H9 (cell line): Measurements from ENCODE around the gene SLC16A10. TPM values are rescaled to one million over a fixed set of nuclear protein-coding genes. Genes with fewer than 3 reads are reported as not detected.

Experiments
- DNase-seq: peaks from one replicate; pipeline ENCODE4 v3.0.0-alpha.2; 2017
- H2AFZ ChIP-seq: one replicate; pipeline ENCODE4 v1.6.1; 2013; ENCODE audit warnings: mild to moderate bottlenecking, low read length, control low read depth, moderate library complexity
- H2AK5ac ChIP-seq: 2 replicates; pipeline ENCODE4 v1.6.1; 2013; ENCODE audit warnings: low read length, control low read depth, mixed read lengths; ENCODE audit not compliant: insufficient read length
- H2BK120ac ChIP-seq: one replicate; pipeline ENCODE4 v1.6.1; 2013; ENCODE audit warnings: low read depth, mild to moderate bottlenecking, low read length, control low read depth, inconsistent platforms; ENCODE audit not compliant: poor library complexity, severe bottlenecking
- H2BK12ac ChIP-seq: 2 replicates; pipeline ENCODE4 v1.6.1; 2013; ENCODE audit warnings: low read length, control low read depth, mixed read lengths, low read depth; ENCODE audit not compliant: insufficient read length
- H2BK15ac ChIP-seq: 2 replicates; pipeline ENCODE4 v1.6.1; 2013; ENCODE audit warnings: low read depth, low read length, control low read depth
- H2BK20ac ChIP-seq: one replicate; pipeline ENCODE4 v1.6.1; 2013; ENCODE audit warnings: low read depth, mild to moderate bottlenecking, low read length, control low read depth, inconsistent platforms; ENCODE audit not compliant: poor library complexity, severe bottlenecking
- H2BK5ac ChIP-seq: 2 replicates; pipeline ENCODE4 v1.6.1; 2013; ENCODE audit warnings: low read length, control low read depth, mixed read lengths; ENCODE audit not compliant: insufficient read length
- H3K14ac ChIP-seq: 2 replicates; pipeline ENCODE4 v1.6.1; 2013; ENCODE audit warnings: low read length, control low read depth; ENCODE audit not compliant: insufficient read depth
- H3K18ac ChIP-seq: 2 replicates; pipeline ENCODE4 v1.6.1; 2013; ENCODE audit warnings: low read depth, mild to moderate bottlenecking, mixed read lengths, low read length, control low read depth; ENCODE audit not compliant: insufficient read length
- H3K23ac ChIP-seq: 2 replicates; pipeline ENCODE4 v1.6.1; 2013; ENCODE audit warnings: low read length, control low read depth, mixed read lengths, low read depth; ENCODE audit not compliant: insufficient read length
- H3K23me2 ChIP-seq: 2 replicates; pipeline ENCODE4 v1.6.1; 2013; ENCODE audit warnings: low read depth, mild to moderate bottlenecking, mixed read lengths, low read length, control low read depth; ENCODE audit not compliant: insufficient read length, poor library complexity, severe bottlenecking
- H3K27ac ChIP-seq: 2 replicates; pipeline ENCODE4 v1.5.1; 2013; ENCODE audit warnings: low read length, control low read depth, mixed read lengths, low read depth; ENCODE audit not compliant: insufficient read length
- H3K27me3 ChIP-seq: 2 replicates; pipeline ENCODE4 v1.6.1; 2013; ENCODE audit warnings: low read length, control low read depth, inconsistent platforms; ENCODE audit not compliant: insufficient read depth
- H3K4ac ChIP-seq: 2 replicates; pipeline ENCODE4 v1.6.1; 2013; ENCODE audit warnings: low read depth, mild to moderate bottlenecking, control low read depth, inconsistent platforms, low read length, moderate library complexity
- H3K4me1 ChIP-seq: 2 replicates; pipeline ENCODE4 v1.6.1; 2013; ENCODE audit warnings: low read length, control low read depth, inconsistent platforms; ENCODE audit not compliant: insufficient read depth
- H3K4me2 ChIP-seq: 2 replicates; pipeline ENCODE4 v1.6.1; 2013; ENCODE audit warnings: low read length, control low read depth, mixed read lengths; ENCODE audit not compliant: insufficient read length, insufficient read depth
- H3K56ac ChIP-seq: 2 replicates; pipeline ENCODE4 v1.6.1; 2013; ENCODE audit warnings: low read depth, mild to moderate bottlenecking, mixed read lengths, low read length, control low read depth; ENCODE audit not compliant: insufficient read length
- H3K79me1 ChIP-seq: 2 replicates; pipeline ENCODE4 v1.6.1; 2013; ENCODE audit warnings: low read depth, mild to moderate bottlenecking, moderate library complexity, low read length, control low read depth, inconsistent platforms; ENCODE audit not compliant: insufficient read depth, poor library complexity, severe bottlenecking
- H3K79me2 ChIP-seq: 2 replicates; pipeline ENCODE4 v1.6.1; 2013; ENCODE audit warnings: low read length, control low read depth, inconsistent platforms; ENCODE audit not compliant: insufficient read depth
- H3K9ac ChIP-seq: 2 replicates; pipeline ENCODE4 v1.6.1; 2013; ENCODE audit warnings: low read length, control low read depth, mixed read lengths; ENCODE audit not compliant: insufficient read length; ENCODE audit errors: extremely low read depth
- H3K9me3 ChIP-seq: one replicate; pipeline ENCODE4 v1.6.1; 2013; ENCODE audit warnings: low read depth, low read length, inconsistent platforms; ENCODE audit not compliant: control insufficient read depth
- H3T11ph ChIP-seq: one replicate; pipeline ENCODE4 v1.6.1; 2013; ENCODE audit warnings: mild to moderate bottlenecking, low read length, control low read depth, inconsistent platforms
- H4K20me1 ChIP-seq: one replicate; pipeline ENCODE4 v1.6.1; 2013; ENCODE audit not compliant: control insufficient read depth, insufficient read length, insufficient read depth
- H4K5ac ChIP-seq: 2 replicates; pipeline ENCODE4 v1.6.1; 2013; ENCODE audit warnings: low read depth, mild to moderate bottlenecking, mixed read lengths, low read length, control low read depth; ENCODE audit not compliant: insufficient read length
- H4K8ac ChIP-seq: replicated peaks from 2 replicates; pipeline ENCODE4 v1.6.1; 2013; ENCODE audit warnings: low read length, control low read depth, mixed read lengths, low read depth; ENCODE audit not compliant: insufficient read length
- H4K91ac ChIP-seq: 2 replicates; pipeline ENCODE4 v1.6.1; 2013; ENCODE audit warnings: low read depth, mild to moderate bottlenecking, moderate library complexity, mixed read lengths, low read length, control low read depth; ENCODE audit not compliant: insufficient read length
- H3K27ac Mint-ChIP-seq, 3 experiments: 2 replicates in 2 of 3; 3 replicates in 1 of 3; pipeline ENCODE4 v1.8.0; 2020 to 2021; ENCODE audit warnings: mixed read lengths in 3 of 3, mild to moderate bottlenecking in 1 of 3, moderate library complexity in 1 of 3
- H3K27me3 Mint-ChIP-seq: 2 replicates; pipeline ENCODE4 v1.8.0; 2021; ENCODE audit warnings: low read depth, mild to moderate bottlenecking, moderate library complexity, mixed read lengths
- H3K36me3 Mint-ChIP-seq, 3 experiments: 2 replicates in 2 of 3; 3 replicates in 1 of 3; pipeline ENCODE4 v1.8.0; 2020 to 2021; ENCODE audit warnings: low read depth in 3 of 3, mixed read lengths in 3 of 3; ENCODE audit not compliant: insufficient read depth in 1 of 3
- H3K4me1 Mint-ChIP-seq, 2 experiments: 2 replicates each; pipeline ENCODE4 v1.8.0; 2020; ENCODE audit warnings: mixed read lengths in 2 of 2
- H3K4me3 Mint-ChIP-seq, 2 experiments: 2 replicates in 1 of 2; 3 replicates in 1 of 2; pipeline ENCODE4 v1.8.0; 2020 to 2021; ENCODE audit warnings: mild to moderate bottlenecking in 2 of 2, mixed read lengths in 2 of 2, moderate library complexity in 1 of 2
- H3K9me3 Mint-ChIP-seq, 2 experiments: 2 replicates in 1 of 2; 3 replicates in 1 of 2; pipeline ENCODE4 v1.8.0; 2020; ENCODE audit warnings: mild to moderate bottlenecking in 2 of 2, mixed read lengths in 2 of 2, moderate library complexity in 1 of 2
- CTCF ChIP-seq: fragments of 200-600 bp; sonication (generic); conservative IDR thresholded peaks from 3 replicates; pipeline ENCODE4 v1.8.0; 2021; ENCODE audit warnings: antibody characterized with exemption, mild to moderate bottlenecking
- WGBS: extraction: QIAGEN DNeasy Blood & Tissue Kit; methylation state at CpG from one replicate; pipeline ENCODE4 v1.1.7; 2013; ENCODE audit warnings: missing lambda C conversion rate, low lambda C conversion rate, mixed read lengths; ENCODE audit not compliant: insufficient read length; ENCODE audit errors: extremely low coverage; 5-methylcytosine and 5-hydroxymethylcytosine counted together
- total RNA-seq: library from RNA; stranded (reverse); gene quantifications from 2 replicates; pipeline ENCODE4 v1.2.1, GENCODE V29; 2021

SLC16A10 gene
- total RNA-seq, 1 experiment from 2014 or later = 11.4 TPM

GRCh38 chr6:111204305-111204704 lies 117.0 kb downstream of the SLC16A10 start:
- Histone ChIP-seq H3K56ac (no peak overlapping the region), H2BK20ac (no peak overlapping the region), H4K8ac (no peak overlapping the region), H3K27ac (no peak overlapping the region), H3K4ac (no peak overlapping the region), H3K27me3 (no peaks in the 10 kb centered on the region), H3K79me1 (no peaks in the 10 kb centered on the region), H2AK5ac (no peak overlapping the region), H4K20me1 (no peaks in the 10 kb centered on the region), H3K4me2 (no peak overlapping the region), H4K91ac (no peak overlapping the region), H3T11ph (no peak overlapping the region), H2AFZ (no peak overlapping the region), H3K79me2 (no peaks in the 10 kb centered on the region), H3K14ac (no peak overlapping the region), H2BK120ac (no peak overlapping the region), H3K18ac (no peak overlapping the region), H3K9ac (no peak overlapping the region), H2BK15ac (no peak overlapping the region), H2BK5ac (no peak overlapping the region), H3K9me3 (no peaks in the 10 kb centered on the region), H3K4me1 (no peaks in the 10 kb centered on the region; the same call in 1 of the 2 replicates), H2BK12ac (no peak overlapping the region), H3K23me2 (no peaks in the 10 kb centered on the region), H4K5ac (no peak overlapping the region), H3K23ac (no peak overlapping the region)
- Mint-ChIP-seq H3K36me3 (no peaks in the 10 kb centered on the region), H3K9me3 (no peaks in the 10 kb centered on the region), H3K4me1 (peaks cover 0 to 3% of the 10 kb centered on the region in 2 experiments; a peak in 2 of 4 replicates), H3K27ac (no peak overlapping the region), H3K4me3 (no peak overlapping the region), H3K27me3 (no peaks in the 10 kb centered on the region)
- TF ChIP-seq CTCF = no peak
- no peak for DNase-seq
- no CpG with 5 or more reads among the region's 2 CpGs for WGBS
